Measurements from ENCODE around the gene CHID1.

The CHID1 gene

GRCh38 chr11:910044-910588 is 494 bp downstream of the CHID1 start:
- no peak for DNase-seq (ENCODE audit: low spot score)

- DNase-seq (ENCODE audit: low spot score), result no peak
Measured at GRCh38 chr11:909406-909805, 1.2 kb downstream of the CHID1 start.

- DNase-seq (ENCODE audit: low spot score), result no peak
Measured at GRCh38 chr11:908273-908672, 2.3 kb downstream of the CHID1 start.

GRCh38 chr11:907668-908067 is 2.9 kb downstream of the CHID1 start:
- DNase-seq (ENCODE audit: low spot score), result no peak

- DNase-seq (ENCODE audit: low spot score), result no peak
Measured at GRCh38 chr11:905952-906351, 4.7 kb downstream of the CHID1 start.

GRCh38 chr11:904380-904779 is 6.2 kb downstream of the CHID1 start:
- no peak for DNase-seq (ENCODE audit: low spot score)

GRCh38 chr11:901452-902061 is 9.1 kb downstream of the CHID1 start:
- DNase-seq (ENCODE audit: low spot score), result no peak

- DNase-seq (ENCODE audit: low spot score), result no peak
Measured at GRCh38 chr11:900545-900944, 10.1 kb downstream of the CHID1 start.

GRCh38 chr11:899724-900123 is 10.9 kb downstream of the CHID1 start:
- DNase-seq (ENCODE audit: low spot score), result no peak

GRCh38 chr11:898540-899190 is 11.9 kb downstream of the CHID1 start:
- DNase-seq (ENCODE audit: low spot score), result no peak

GRCh38 chr11:898143-898511 is 12.5 kb downstream of the CHID1 start:
- no peak for DNase-seq (ENCODE audit: low spot score)

- no peak for DNase-seq (ENCODE audit: low spot score)
Measured at GRCh38 chr11:897253-898142, 13.1 kb downstream of the CHID1 start.

- no peak for DNase-seq (ENCODE audit: low spot score)
Measured at GRCh38 chr11:895331-896110, 15.1 kb downstream of the CHID1 start.

- no peak for DNase-seq (ENCODE audit: low spot score)
Measured at GRCh38 chr11:894575-895201, 15.9 kb downstream of the CHID1 start.

- DNase-seq (ENCODE audit: low spot score), result no peak
Measured at GRCh38 chr11:893008-893654, 17.5 kb downstream of the CHID1 start.

GRCh38 chr11:890794-891540 is 19.6 kb downstream of the CHID1 start:
- no peak for DNase-seq (ENCODE audit: low spot score)

- no peak for DNase-seq (ENCODE audit: low spot score)
Measured at GRCh38 chr11:889687-890475, 20.7 kb downstream of the CHID1 start.

GRCh38 chr11:889257-889656 is 21.4 kb downstream of the CHID1 start:
- DNase-seq (ENCODE audit: low spot score), result no peak

All from pons (tissue), 1 donor.